HG03066 (cell line): ENCODE results near the gene TOR4A.

Experiments used
- ATAC-seq: cut with Tn5 transposase; IDR thresholded peaks from one replicate; pipeline ENCODE4 v1.9.1; 2021; ENCODE audit warnings: low read depth; ENCODE audit not compliant: unreplicated experiment

Gene TOR4A

GRCh38 chr9:137331929-137332328, 54.4 kb downstream of the TOR4A start:
- no peak for ATAC-seq
